NCI-H1092 (cell line): ENCODE measurements around the gene SOBP.
A peak's percentile ranks its signal among the peaks of the same experiment; 100 is the strongest.
"Not testable (repeated sequence)": the region's sequence is repeated elsewhere in the genome, so short reads cannot be mapped to it uniquely, and the experiment has no call there.

Experiments
- DNase-seq: peaks from one replicate; lab custom pipeline; 2025; lab: John Stamatoyannopoulos, UW

The SOBP gene, protein sequence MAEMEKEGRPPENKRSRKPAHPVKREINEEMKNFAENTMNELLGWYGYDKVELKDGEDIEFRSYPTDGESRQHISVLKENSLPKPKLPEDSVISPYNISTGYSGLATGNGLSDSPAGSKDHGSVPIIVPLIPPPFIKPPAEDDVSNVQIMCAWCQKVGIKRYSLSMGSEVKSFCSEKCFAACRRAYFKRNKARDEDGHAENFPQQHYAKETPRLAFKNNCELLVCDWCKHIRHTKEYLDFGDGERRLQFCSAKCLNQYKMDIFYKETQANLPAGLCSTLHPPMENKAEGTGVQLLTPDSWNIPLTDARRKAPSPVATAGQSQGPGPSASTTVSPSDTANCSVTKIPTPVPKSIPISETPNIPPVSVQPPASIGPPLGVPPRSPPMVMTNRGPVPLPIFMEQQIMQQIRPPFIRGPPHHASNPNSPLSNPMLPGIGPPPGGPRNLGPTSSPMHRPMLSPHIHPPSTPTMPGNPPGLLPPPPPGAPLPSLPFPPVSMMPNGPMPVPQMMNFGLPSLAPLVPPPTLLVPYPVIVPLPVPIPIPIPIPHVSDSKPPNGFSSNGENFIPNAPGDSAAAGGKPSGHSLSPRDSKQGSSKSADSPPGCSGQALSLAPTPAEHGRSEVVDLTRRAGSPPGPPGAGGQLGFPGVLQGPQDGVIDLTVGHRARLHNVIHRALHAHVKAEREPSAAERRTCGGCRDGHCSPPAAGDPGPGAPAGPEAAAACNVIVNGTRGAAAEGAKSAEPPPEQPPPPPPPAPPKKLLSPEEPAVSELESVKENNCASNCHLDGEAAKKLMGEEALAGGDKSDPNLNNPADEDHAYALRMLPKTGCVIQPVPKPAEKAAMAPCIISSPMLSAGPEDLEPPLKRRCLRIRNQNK

DNA sequence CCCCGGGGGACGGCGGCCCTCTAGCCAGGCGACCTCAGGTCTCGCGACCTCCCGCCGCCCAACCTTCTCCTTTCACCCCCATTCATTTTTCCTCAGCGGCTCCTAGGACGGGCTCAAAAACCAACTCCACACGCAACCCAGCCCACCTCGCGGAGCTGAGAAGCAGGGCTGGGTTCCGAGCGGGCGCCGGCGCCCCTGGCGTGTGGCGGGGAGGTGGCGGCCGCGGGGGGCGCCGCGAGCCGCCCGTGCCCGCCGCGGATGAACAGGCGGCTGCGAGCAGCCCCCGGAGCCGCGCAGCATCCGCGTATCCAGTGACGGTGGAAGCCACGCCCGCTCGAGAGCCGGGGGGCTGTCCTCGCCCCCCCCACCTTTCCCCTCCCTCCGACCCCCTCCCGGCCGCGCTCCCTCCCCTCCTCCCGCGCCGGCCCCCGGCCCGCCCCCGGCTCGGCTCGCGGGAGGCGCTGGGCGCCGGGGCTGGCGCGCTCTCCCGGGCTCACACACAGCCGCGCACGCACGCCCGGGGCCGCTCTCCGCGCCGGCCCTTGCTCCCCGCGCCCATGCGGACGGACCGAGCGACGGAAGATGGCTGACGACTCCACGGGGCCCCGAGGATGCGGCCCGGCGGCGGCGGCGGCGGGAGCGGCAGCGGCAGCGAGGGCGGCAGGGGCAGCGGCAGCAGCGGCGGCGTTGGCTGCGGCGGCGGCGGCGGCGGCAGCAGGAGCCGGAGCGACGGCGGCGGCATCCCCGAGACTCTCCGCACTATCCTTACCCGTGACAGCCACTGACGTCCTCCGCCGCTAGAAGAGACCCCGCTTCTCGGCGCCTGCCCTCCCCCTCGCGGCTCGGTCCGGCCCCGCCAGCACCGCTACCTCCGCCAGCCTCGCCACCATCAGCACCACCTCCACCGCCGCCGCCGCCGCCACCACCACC, at the start of gene SOBP:
TSS of gene SOBP (plus strand) at position 482 of the 930 bp plus-strand sequence. CDS start 500 bp downstream, outside the sequence.
- peak; percentile 72 for DNase-seq

DNA sequence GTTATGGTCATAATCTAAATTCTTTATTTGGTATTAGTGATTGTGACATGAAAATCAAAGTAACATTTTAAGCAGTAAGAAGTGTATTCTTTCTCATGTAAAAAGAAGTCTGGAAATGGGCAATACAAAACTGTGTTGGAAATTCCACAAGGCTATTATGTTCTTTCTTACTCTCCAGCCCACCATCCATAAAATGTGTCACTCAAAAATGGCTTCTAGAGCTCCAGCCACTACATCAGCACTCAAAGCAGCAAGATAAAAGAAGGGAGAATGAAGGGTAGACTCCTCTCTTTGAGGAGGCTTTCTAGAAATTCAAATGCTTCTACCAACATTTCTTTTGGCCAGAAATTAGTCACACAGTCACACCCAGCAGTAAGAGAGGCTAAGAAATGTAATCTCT, 49.0 kb upstream of the SOBP start:
- DNase-seq: no peak

DNA sequence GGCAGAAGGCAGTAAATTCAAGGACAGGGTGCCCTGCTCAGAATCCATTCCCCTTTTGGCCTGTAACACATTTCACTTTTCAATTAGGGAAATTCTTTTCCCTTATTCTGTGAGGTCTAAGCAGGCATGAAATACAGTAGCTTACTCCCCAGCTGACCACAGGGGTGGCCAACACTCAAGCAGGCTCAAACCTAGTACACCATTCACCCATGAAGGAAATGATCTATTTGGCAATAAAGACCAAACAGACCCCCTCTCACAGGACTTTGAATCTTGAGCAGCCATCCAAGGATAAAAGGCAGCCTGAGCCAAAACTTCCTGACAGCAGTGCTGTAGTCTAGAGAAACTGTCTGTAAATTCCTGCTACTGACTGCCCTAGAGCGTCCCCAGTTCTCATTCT, 48.2 kb upstream of the SOBP start:
- no peak for DNase-seq

DNA sequence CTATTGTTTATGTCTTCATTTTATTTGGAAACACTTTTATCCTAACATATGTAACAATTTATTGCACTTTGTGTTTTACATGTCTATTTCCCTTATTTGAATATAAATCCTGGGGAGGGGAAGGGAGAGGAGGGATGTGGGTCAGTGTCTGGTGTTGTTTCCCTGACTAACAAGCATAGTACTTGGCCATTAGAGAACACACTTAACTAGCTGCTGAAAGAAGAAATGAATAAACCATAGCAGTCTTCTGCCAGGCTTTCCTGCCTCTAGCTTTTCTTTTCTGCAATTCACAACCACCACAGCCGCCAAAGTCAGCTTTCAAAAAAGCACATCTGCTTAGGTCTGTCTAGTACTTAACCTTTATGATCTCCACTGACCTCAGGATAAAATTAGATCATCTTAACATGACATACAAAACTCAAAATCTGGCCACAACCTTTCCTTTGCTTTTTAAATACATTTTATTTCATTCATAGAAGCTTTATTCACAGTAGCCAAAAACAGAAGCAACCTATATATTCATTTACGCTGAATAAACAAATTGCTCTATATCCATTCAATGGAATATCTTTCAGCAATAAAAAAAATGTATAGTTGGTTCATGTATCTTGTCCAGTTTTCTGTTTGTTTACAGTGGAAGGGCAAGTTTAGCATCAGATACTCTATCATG, 46.8 kb upstream of the SOBP start:
- DNase-seq: no peak

DNA sequence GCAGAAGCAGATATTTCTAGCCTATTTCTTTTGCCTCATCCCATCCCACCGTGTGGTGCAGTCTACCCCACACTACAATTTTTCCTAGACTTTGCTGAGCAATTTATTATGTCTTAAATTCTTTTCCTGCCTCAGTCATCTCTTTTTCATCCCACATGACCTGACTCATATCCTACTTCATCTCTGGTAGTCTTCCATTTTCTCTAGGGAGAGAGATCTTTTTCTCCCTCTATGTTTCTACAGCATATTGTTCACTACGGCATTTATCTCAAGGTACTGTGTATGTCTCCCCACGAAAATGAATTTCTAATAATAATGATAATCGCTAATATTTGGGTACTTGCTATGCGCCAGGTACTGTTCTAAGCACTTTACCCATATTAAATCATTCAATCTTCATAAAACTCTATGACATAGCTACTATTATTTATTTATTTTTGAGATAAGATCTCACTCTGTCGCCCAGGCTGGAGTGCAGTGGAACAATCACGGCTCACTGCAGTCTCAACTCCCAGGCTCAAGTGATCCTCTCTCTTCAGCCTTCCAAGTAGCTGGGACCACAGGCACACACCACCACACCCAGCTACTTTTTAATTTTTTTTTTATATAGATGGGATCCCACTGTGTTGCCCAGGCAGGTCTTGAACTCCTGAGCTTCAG, 46.2 kb upstream of the SOBP start:
- DNase-seq: no peak

DNA sequence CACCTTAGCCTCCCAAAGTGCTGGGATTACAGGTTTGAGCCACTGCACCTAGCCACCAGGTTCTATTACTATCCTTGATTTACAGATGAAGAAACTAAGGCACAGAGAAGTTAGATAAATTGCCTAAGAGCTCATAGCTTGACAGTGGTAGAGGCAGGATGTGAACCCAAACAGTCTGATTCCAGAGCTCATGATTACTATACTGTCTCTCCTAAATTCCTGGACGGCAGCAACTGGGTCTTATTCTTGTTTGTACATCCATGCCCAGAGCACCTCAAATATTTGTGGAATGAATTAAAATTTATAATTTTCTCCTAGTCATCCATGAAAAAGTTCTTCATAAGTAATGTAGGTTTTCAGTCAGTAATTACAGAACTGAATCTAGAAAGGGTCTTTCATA, 45.6 kb upstream of the SOBP start:
- DNase-seq: no peak

DNA sequence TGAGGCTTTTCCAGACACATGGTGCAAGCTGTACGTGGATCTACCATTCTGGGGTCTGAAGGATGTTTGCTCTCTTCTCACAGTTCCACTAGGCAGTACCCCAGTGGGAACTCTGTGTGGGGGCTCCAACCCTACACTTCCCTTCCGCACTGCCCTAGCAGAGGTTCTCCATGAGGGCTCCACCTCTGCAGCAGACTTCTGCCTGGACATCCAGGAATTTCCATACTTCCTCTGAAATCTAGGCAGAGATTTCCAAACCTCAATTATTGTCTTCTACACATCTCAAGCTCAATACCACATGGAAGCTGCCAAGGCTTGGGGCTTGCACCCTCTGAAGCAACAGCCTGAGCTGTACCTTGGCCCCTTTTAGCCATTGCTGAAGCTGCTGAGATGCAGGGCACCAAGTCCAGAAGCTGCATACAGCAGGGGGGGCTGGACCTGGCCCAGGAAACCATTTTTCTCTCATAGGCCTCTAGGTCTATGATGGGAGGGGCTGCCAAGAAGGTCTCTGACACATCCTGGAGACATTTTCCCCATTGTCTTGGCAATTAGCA, 42.2 kb upstream of the SOBP start:
- no peak for DNase-seq

DNA sequence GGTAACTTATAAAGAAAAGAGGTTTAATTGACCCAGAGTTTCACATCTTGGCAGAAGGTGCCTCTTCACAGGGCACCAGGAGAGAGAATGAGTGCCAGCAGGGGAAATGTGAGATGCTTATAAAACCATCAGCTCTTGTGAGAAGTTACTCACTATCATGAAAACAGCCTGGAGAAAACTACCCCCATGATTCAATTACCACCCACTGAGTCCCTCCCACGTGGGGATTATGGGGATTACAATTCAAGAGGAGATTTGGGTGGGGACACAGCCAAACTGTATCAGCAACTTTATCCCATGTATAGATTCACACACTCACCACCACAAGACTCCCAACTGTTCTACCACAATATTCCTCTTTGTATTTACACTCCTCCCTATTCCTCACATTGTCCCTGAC, 41.1 kb upstream of the SOBP start:
- no peak for DNase-seq

DNA sequence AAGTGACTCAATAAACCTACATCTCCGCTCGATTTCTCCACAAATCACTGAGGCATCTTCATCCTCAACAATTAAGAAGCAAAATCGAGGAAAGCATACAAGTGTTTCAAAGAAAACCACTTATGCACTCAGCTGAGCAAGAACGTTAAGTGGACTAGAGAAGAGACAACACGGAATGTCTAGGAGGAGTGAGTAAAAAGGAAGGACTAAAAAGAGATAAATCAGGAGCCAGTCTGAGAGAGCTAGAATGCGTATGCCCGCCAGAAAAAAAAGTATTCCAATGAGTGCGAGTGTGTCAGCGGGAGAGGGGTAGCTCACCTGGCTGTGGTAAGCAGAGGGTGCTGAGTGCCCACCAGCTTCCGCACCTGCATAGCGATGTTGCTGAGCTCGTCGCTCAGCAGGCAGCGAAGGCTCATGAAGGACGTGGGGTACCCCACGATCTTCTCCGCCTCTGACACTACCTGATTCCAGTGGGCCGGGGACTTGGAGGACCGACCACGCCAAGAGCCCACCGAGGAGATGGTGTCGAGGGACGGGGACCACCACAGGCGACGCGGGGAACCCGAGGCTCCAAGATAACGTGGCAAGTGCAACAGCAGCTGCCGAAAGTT, 31.1 kb upstream of the SOBP start:
- no peak for DNase-seq

DNA sequence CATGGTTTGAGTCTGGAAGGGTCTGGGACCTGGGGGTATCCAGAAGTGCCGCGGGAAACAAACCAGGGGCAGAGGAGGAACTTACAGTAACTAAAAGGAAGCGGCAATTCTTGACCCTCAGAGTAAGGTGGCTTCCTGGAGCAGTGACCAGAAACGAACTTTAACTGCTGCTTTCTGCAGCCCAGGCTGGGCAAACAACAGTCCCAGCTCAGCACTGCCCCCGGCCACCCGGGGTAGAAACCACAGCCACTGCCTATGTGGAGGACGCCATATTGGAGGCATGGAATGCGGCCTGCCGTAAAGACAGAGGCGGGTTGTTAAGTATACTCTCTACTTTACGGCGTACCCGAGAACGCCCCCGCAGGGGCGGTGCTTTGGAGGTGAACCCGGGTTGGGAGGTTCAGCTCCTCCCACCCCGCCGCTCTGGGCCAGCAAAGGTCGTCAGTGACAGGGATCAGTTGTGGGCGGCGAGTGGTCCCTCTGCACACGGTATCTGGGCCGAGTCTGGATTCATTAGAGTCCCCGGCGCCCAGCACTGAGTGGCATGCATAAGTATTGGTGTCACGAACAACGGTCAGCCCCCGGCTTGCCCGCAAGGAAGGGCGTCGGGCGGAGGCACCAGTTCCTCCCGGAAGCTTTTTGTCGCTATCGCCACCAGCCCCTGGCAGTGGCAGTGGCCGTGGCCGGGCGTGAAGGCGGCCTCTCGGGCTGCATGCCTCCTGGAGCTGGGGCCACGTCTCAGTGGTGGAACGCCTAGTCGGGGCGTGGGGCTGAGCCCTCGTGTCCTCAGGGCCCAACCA, 30.4 kb upstream of the SOBP start, which contains the start of gene PDSS2:
TSS of gene PDSS2 (minus strand) at position 282 of the 800 bp plus-strand sequence. CDS start at position 3, 279 bp downstream.
- peak; percentile 94 for DNase-seq

DNA sequence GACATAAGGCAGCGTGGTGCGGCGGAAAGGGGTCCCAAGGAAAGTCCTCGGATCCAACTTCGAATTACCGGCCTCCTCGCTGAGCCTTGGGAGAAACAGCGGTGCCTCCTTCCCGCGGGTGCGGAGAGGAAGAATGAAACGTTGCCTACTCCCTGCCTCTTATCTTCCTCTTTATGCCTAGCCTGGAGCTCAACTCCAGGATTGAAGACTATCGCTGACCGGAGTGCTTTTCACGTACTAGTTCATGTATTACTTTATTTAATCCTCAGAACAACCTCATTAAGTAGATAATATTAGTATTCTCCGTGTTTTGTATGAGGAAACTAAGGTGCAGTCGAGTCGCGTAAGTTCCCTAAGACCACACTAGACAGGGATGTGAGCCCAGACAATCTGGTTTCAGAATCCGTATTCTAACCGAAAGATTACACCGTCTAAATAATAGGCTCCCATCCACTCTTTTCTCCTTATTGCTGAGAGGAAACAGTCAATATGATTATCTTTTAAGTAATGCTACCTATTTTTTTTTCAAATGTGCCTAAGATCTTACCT, 29.8 kb upstream of the SOBP start:
- DNase-seq: no peak

DNA sequence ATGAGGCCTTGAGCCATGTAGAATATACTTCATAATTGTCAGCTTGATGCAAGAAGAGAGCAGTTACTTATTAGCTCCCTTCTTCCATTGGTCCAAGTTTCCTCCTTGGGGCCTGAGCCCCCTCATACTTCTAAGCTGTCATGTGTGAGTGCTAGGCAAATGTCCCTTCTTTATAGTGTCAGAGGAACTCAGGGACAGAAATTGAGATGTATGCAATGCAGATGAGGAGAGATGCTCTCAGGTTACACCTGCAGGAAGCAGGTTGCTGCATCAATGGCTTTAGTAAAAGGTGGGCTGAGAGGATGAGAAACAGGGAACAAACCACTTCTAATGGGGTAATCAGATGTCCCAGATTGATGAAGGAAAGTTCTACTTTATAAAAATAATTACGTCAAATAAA, 23.9 kb upstream of the SOBP start:
- no peak for DNase-seq

DNA sequence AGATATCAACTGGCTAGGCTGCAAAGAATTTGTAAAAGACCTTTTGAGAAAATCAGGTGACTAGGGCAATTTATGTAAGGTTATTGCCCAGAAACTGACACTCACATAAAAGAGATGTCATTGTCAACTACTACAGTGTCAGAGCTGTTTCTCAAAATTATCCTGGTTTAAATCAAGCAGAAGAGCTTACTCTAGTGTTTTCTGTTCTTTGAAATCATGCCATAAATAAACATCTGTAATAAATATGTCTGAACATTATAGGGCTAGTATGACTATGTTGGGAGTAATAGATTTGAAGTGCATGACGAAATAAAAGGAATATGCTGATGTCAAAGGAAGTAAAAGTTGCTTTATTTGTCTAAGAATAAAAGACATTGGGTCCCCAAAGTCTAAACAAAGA, 19.6 kb upstream of the SOBP start:
- DNase-seq: no peak

DNA sequence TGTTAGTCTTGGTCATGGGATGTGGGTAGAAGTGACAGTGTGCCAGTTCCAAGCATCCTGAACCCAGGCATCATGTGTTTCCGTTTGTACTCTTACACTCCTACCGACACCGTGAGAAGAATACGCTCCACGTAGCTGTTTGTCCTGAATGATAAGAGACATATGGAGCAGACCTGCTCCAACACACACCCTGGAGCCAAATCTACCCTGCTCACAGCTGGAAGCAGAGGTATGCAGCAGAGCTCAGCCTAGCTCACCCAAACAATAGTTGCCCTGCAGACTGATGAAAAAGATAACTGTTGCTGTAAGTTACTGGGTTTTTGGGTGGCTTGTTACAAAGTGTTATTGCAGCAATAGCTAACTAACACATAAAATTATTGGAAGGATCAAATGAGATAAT, 16.3 kb upstream of the SOBP start:
- no peak for DNase-seq

DNA sequence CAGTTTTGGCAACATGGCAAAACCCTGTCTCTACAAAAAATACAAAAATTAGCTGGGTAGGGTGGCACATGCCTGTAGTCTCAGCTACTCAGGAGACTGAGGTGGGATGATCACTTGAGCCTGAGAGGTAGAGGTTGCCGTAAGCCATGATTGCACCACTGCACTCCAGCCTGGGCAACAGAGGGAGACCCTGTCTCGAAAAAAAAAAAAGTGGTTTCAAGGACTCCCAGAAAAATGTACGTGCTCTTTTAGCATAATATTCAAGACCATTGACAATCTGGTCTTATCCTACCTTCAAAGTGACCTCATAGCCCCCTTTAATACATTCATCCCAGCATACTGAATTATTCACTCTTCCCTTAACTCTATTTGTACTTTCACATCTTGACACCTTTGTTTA, 14.6 kb upstream of the SOBP start:
- DNase-seq: not testable (repeated sequence)

DNA sequence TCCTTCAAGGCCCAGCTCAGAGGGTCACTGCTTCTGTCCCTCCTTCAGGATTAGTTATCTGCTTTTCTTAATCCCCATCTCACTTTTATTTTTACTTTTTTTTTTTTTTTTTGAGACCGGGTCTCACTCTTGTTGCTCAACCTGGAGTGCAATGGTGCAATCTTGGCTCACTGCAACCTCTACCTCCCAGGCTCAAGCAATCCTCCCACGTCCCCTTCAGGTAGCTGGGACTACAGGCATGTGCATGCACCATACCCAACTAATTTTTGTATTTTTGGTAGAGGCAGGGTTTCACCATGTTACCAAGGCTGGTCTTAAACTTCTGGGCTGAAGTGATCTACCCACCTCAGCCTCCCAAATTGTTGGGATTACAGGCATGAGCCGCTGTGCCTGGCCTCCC, 14.1 kb upstream of the SOBP start:
- DNase-seq: not testable (repeated sequence)

DNA sequence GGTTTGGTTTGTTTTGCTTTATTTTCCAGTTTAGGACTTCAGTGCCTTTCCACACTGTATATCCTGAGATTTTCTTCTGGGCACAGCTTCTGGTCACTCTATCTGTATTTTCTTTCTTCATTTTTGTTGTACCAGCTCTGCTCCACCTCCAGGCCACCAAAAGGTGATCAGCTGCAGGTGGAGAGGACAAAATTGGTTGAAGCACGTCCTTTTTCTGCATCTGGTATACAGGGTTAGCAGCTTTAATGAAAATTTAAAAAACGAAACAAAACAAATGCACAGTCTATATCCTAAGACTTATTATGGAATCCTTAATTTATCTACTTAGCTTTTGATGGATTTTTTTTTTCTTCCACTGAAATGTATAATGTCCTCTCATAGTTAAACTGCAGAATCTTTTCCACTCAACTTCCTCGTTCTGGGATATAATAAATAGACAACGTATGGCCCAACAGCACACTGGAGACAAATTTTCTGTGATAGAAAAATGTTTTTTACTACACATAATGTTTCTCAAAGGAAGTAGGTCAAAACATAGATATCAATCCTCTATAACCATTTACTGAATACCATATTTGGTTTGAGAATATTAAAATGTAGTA, 10.7 kb upstream of the SOBP start:
- no peak for DNase-seq

DNA sequence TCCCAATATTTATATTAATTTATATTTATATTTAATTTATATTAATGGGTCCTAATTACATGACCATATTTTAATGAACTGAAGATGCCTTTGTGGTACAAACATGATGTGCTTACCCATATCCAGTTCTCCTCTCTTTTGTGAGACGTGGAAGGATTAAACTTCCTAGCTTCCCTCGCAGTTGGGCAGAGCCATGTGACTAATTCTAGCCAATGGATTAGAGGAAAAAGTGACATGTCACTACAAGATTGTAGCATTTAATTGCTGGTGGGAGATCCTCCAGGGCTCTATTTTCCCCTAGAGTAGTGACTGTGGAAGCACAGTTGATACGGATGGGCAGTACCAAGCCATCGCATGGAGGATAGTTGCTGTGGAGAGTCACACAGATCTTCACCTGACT, 4.8 kb upstream of the SOBP start:
- DNase-seq: no peak
